CD4-positive, CD25-positive, alpha-beta regulatory T cell (primary cell): ENCODE measurements around the gene COG5. TPM values are rescaled to one million over a fixed set of nuclear protein-coding genes. Genes with fewer than 3 reads are reported as not detected.
A peak's percentile ranks its signal among the peaks of the same experiment; 100 is the strongest.

Experiments
- ATAC-seq, 2 donors: fragments of 150-1000 bp; cut with Tn5 transposase; one replicate each; pipeline ENCODE4 v1.10.0; 2021; ENCODE audit warnings: low read depth in 2 of 2, moderate number of reproducible peaks in 2 of 2, moderate library complexity in 1 of 2
- DNase-seq, 3 donors: peaks; one replicate each; pipeline versions ENCODE4 v3.0.0 to v3.0.0-alpha.2; 2012 to 2022; ENCODE audit warnings: mixed read lengths in 1 of 3
- H3K27ac ChIP-seq: one replicate; pipeline ENCODE4 v1.7.0; 2013; ENCODE audit warnings: mild to moderate bottlenecking, low read length; ENCODE audit not compliant: insufficient read depth, poor library complexity, severe bottlenecking
- H3K27me3 ChIP-seq: one replicate; pipeline ENCODE4 v1.7.0; 2013; ENCODE audit warnings: low read length; ENCODE audit not compliant: control insufficient read depth, insufficient read depth
- H3K36me3 ChIP-seq: one replicate; pipeline ENCODE4 v1.7.0; 2013; ENCODE audit warnings: mild to moderate bottlenecking, low read length, moderate library complexity; ENCODE audit not compliant: control insufficient read depth, insufficient read depth
- H3K4me1 ChIP-seq: 2 replicates; pipeline ENCODE4 v1.7.0; 2013; ENCODE audit warnings: mild to moderate bottlenecking, low read length; ENCODE audit not compliant: insufficient read depth, control insufficient read depth, poor library complexity, severe bottlenecking
- H3K4me3 ChIP-seq: one replicate; pipeline ENCODE4 v1.7.0; 2013; ENCODE audit warnings: low read depth, mild to moderate bottlenecking, low read length, moderate library complexity
- H3K9me3 ChIP-seq, 2 experiments: 1 replicate in 1 of 2; 2 replicates in 1 of 2; pipeline ENCODE4 v1.7.0; 2013; ENCODE audit warnings: low read length in 2 of 2, mild to moderate bottlenecking in 1 of 2, moderate library complexity in 1 of 2; ENCODE audit not compliant: control insufficient read depth in 2 of 2
- H3K27ac Mint-ChIP-seq, 3 donors: one replicate each; pipeline ENCODE4 v1.8.0; 2020 to 2022; ENCODE audit warnings: mild to moderate bottlenecking in 3 of 3, mixed read lengths in 3 of 3, moderate library complexity in 2 of 3
- H3K27me3 Mint-ChIP-seq: one replicate; pipeline ENCODE4 v1.8.0; 2022; ENCODE audit warnings: mild to moderate bottlenecking, mixed read lengths
- H3K36me3 Mint-ChIP-seq: one replicate; pipeline ENCODE4 v1.8.0; 2020; ENCODE audit warnings: mixed read lengths
- H3K4me1 Mint-ChIP-seq, 4 donors: one replicate each; pipeline ENCODE4 v1.8.0; 2020 to 2022; ENCODE audit warnings: mixed read lengths in 4 of 4, mild to moderate bottlenecking in 1 of 4
- H3K4me3 Mint-ChIP-seq, 4 donors: one replicate each; pipeline ENCODE4 v1.8.0; 2020 to 2022; ENCODE audit warnings: mild to moderate bottlenecking in 4 of 4, mixed read lengths in 4 of 4, moderate library complexity in 3 of 4
- H3K9me3 Mint-ChIP-seq, 7 donors: one replicate each; pipeline ENCODE4 v1.8.0; 2020 to 2022; ENCODE audit warnings: mixed read lengths in 7 of 7, mild to moderate bottlenecking in 3 of 7, moderate library complexity in 2 of 7
- polyA plus RNA-seq, 4 donors: library from polyadenylated mRNA; unstranded; fragments of 300-500 nt; fragmentation: Illumina TruSeq; gene quantifications; one replicate each; pipeline ENCODE4 v1.2.3, GENCODE V29; 2021
- total RNA-seq: library from RNA; stranded (reverse); gene quantifications from one replicate; pipeline ENCODE4 v1.2.3, GENCODE V29; 2022

Gene COG5
- total and polyA plus RNA-seq, 5 donors from 2014 or later: 23.2 to 68.2 (median 34.5) TPM

DNA sequence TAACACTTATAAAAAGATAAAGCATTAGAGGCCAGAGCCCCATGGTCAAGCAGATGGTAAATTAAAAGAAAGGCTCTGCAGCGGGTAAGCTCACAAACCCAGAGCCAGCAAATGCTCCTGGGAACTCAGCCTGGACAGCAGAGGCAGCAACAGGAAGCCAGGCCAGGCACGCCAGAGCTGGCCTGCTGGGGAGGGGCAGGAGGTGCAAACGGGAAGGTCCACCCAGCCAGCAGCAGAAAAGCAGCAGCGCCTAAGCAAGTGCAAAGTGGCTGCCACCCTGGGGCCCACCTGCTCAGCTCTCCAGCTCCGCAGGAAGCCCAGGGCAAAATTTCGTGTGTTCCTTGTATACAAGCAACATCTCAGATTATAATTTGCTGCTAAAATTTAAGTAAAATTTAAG lies 176.6 kb downstream of the COG5 start:
- Histone ChIP-seq H3K4me3 (no peak overlapping the region), H3K27ac (no peak overlapping the region), H3K4me1 (no peaks in the 10 kb centered on the region), H3K36me3 (peaks cover 3% of the 10 kb centered on the region), H3K27me3 (no peaks in the 10 kb centered on the region), H3K9me3 (no peaks in the 10 kb centered on the region)
- no peak overlapping the region for H3K27ac Mint-ChIP-seq
- no peaks in the 10 kb centered on the region for H3K9me3 Mint-ChIP-seq
- DNase-seq (no peak), ATAC-seq (no peak)
- peaks cover 0 to 9% (median 7%) of the 10 kb centered on the region in 4 donors for H3K4me1 Mint-ChIP-seq
- H3K27me3 Mint-ChIP-seq: no peaks in the 10 kb centered on the region
- no peak overlapping the region for H3K4me3 Mint-ChIP-seq
- H3K36me3 Mint-ChIP-seq: peaks cover 10% of the 10 kb centered on the region

DNA sequence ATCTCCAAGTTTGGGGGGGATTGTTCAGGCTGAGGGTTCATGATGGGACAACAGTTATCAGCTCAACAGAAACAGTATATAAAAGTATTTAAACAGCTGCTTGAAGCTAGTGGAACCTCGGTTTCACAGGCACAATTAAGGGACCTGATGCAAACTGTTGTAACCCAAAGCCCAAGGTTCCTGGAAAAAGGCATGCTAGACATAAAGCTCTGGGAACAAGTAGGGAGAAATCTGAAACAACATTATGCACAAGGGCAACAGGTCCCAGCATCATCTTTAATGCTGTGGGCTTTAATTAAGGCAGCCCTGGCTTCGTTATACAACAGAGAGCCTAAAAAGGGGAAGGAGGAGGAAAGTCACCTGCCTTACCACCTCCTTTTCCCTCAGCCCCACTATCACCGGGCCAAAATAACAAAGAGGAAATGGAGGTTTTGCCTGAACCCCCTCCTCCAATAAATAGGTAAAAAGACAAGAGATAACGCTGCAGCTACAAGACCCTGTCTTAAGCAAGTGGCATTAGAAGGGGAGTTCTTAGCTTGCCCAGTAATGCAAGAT lies 177.1 kb downstream of the COG5 start:
- ATAC-seq (no peak), DNase-seq (no peak)
- Mint-ChIP-seq H3K9me3 (no peaks in the 10 kb centered on the region), H3K27ac (peak overlapping the region in 1 of 3 donors; percentile 36), H3K4me3 (no peak overlapping the region), H3K4me1 (peaks cover 0 to 9% (median 7%) of the 10 kb centered on the region in 4 donors), H3K27me3 (no peaks in the 10 kb centered on the region), H3K36me3 (peaks cover 10% of the 10 kb centered on the region)
- no peaks in the 10 kb centered on the region for H3K27me3 ChIP-seq
- peaks cover 3% of the 10 kb centered on the region for H3K36me3 ChIP-seq
- no peaks in the 10 kb centered on the region for H3K4me1 ChIP-seq
- no peak overlapping the region for H3K27ac ChIP-seq
- H3K9me3 ChIP-seq: no peaks in the 10 kb centered on the region
- H3K4me3 ChIP-seq: no peak overlapping the region

DNA sequence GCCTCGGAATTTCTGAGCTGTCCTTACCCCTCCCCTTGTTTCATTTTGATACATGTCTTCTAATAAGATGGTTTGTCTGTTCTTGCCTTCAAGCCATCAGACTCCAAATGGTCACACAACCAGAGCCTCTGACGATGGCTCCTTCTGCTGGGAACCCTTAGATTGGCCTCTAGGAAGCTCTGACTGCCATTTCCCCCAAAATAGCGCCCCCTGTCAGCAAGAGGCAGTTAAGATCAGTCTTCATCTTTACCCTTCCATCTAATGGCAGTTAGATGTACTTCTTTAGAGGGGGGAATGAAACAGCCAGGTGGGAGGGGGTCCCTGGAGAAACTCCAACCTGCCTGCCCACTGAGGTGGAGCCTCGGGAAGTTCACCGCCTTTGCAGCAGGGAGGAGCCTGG lies 179.7 kb downstream of the COG5 start:
- no peaks in the 10 kb centered on the region for H3K9me3 ChIP-seq
- no peaks in the 10 kb centered on the region for H3K36me3 ChIP-seq
- peaks cover 5 to 16% (median 12%) of the 10 kb centered on the region in 4 donors for H3K4me1 Mint-ChIP-seq
- no peaks in the 10 kb centered on the region for H3K36me3 Mint-ChIP-seq
- H3K27me3 ChIP-seq: no peaks in the 10 kb centered on the region
- no peaks in the 10 kb centered on the region for H3K4me1 ChIP-seq
- ATAC-seq: no peak
- H3K4me3 Mint-ChIP-seq: no peak overlapping the region
- H3K27ac ChIP-seq: no peak overlapping the region
- H3K27me3 Mint-ChIP-seq: no peaks in the 10 kb centered on the region
- H3K9me3 Mint-ChIP-seq: no peaks in the 10 kb centered on the region
- DNase-seq: no peak
- H3K4me3 ChIP-seq: no peak overlapping the region
- H3K27ac Mint-ChIP-seq: peak overlapping the region in 1 of 3 donors; percentile 44

DNA sequence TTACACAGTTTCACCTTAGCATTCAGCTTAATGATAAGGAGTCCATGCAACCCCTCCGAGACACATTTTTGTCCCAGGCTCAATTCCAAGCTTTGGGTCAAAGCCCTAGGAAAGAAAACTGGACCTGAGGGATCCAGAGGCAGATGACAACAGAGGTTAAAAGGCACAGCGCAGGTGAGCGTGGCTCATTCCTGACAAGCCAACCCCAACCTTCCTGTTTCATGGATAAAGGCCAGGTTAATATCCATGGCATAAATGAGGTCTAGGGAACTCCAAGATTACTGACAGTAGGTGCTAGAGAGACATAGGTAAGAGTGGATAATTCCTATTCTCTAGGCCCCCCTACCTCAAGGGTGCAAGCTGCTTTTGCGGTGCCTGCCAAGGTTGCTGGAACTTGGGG lies 180.5 kb downstream of the COG5 start:
- Mint-ChIP-seq H3K4me1 (peaks cover 5 to 19% (median 12%) of the 10 kb centered on the region in 4 donors), H3K36me3 (no peaks in the 10 kb centered on the region), H3K27me3 (no peaks in the 10 kb centered on the region), H3K9me3 (no peaks in the 10 kb centered on the region), H3K27ac (no peak overlapping the region), H3K4me3 (no peak overlapping the region)
- no peak overlapping the region for H3K27ac ChIP-seq
- no peaks in the 10 kb centered on the region for H3K4me1 ChIP-seq
- no peaks in the 10 kb centered on the region for H3K9me3 ChIP-seq
- no peaks in the 10 kb centered on the region for H3K27me3 ChIP-seq
- H3K36me3 ChIP-seq: no peaks in the 10 kb centered on the region
- no peak overlapping the region for H3K4me3 ChIP-seq
- ATAC-seq: no peak
- DNase-seq: no peak

DNA sequence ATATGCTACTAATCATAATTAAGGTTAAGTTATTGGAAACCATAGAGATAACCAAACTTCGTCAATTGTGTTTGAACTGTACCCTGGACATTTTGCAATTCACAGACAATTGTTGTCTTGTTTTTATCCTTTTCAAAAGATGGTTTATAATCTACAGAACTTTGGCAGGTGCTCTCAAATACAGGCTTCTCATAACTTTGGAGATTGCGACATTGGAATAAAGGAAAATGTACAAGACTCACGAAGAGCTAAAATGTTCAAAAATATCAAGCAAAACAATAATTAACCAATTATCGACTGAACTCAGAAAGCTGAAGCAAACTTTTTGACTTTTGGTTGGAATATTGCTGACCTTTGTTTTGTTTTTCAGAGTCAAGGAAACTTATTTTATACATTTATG lies 182.3 kb downstream of the COG5 start:
- DNase-seq (no peak), ATAC-seq (no peak)
- no peak overlapping the region for H3K4me3 Mint-ChIP-seq
- H3K27me3 Mint-ChIP-seq: no peaks in the 10 kb centered on the region
- no peak overlapping the region for H3K4me3 ChIP-seq
- H3K36me3 Mint-ChIP-seq: no peaks in the 10 kb centered on the region
- H3K27ac Mint-ChIP-seq: no peak overlapping the region
- H3K27ac ChIP-seq: no peak overlapping the region
- H3K4me1 ChIP-seq: no peaks in the 10 kb centered on the region
- H3K27me3 ChIP-seq: no peaks in the 10 kb centered on the region
- no peaks in the 10 kb centered on the region for H3K9me3 Mint-ChIP-seq
- peaks cover 5 to 22% (median 8%) of the 10 kb centered on the region in 4 donors for H3K4me1 Mint-ChIP-seq
- H3K36me3 ChIP-seq: no peaks in the 10 kb centered on the region
- no peaks in the 10 kb centered on the region for H3K9me3 ChIP-seq

DNA sequence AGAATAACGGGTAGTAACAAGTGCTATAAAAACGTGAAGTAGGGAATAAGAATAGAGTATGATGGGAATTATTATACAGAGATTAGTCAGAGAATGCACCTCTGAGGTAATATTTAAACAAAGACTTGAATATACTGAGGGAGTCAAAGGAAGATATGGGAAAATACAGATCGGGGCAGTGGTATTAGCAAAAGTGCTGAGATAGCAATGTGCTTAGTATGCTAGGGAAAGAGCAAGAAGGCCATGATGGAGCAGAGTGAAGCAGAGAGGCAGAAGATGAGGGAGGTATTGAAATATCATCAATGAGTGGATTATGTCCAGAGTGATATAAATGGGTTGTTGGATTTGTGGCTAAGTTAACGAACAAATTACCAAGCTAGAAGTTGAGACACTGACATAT lies 190.4 kb downstream of the COG5 start:
- H3K4me1 Mint-ChIP-seq: peaks cover 0 to 14% (median 4%) of the 10 kb centered on the region in 4 donors
- no peak overlapping the region for H3K27ac Mint-ChIP-seq

DNA sequence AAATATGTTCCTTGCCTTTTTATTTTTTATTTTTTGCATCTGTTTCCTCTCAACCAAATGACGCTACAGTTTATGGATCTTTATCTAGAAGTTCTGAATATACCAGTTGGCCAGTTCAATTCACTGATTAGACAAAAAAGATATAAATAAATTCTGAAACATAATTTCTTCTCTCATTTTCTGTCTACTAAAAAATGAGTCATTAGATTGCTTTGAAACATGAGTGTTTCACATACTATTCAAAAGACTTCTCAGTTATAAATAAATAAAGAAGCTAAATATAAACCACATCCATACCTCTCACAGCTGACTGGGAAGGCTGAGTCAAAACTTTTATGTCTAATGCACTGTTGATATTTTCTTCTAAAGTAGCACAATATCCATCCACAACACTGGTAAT lies 191.4 kb downstream of the COG5 start:
- Histone ChIP-seq H3K4me3 (no peak overlapping the region), H3K27me3 (no peaks in the 10 kb centered on the region), H3K4me1 (no peaks in the 10 kb centered on the region), H3K36me3 (peaks cover 6% of the 10 kb centered on the region), H3K9me3 (no peaks in the 10 kb centered on the region), H3K27ac (no peak overlapping the region)
- Mint-ChIP-seq H3K36me3 (peaks cover 23% of the 10 kb centered on the region), H3K27ac (no peak overlapping the region), H3K4me3 (no peak overlapping the region), H3K27me3 (no peaks in the 10 kb centered on the region), H3K9me3 (no peaks in the 10 kb centered on the region), H3K4me1 (peaks cover 0 to 14% (median 2%) of the 10 kb centered on the region in 4 donors)
- DNase-seq (no peak), ATAC-seq (no peak)

More for the DNA sequence above, 190.4 kb downstream of the COG5 start:
- Mint-ChIP-seq H3K36me3 (peaks cover 18% of the 10 kb centered on the region), H3K27me3 (no peaks in the 10 kb centered on the region), H3K4me3 (no peak overlapping the region), H3K9me3 (no peaks in the 10 kb centered on the region)
- no peak for ATAC-seq
- Histone ChIP-seq H3K4me1 (no peaks in the 10 kb centered on the region), H3K36me3 (peaks cover 6% of the 10 kb centered on the region), H3K9me3 (no peaks in the 10 kb centered on the region), H3K27me3 (no peaks in the 10 kb centered on the region), H3K4me3 (no peak overlapping the region), H3K27ac (no peak overlapping the region)
- DNase-seq: no peak

DNA sequence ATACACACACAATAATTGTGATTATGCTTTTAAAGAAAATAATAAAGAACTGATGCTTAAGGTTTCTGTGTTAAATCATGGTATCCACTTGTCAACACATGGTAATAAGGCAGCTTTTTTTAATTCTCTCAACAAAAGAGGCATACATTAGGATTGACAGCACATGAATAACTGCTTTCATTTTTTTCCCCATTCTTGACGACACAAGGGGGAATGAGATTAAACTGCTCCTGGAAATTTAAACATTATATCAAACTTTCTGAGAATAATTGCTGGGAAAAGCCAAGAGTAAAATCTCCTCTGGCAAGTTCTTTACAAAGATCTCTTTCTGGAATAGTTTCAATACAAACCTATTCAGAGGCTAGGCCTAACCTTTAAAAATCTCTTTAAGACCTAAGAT lies 192.9 kb downstream of the COG5 start:
- no peaks in the 10 kb centered on the region for H3K9me3 ChIP-seq
- Mint-ChIP-seq H3K4me1 (peaks cover 0 to 18% (median 9%) of the 10 kb centered on the region in 4 donors), H3K36me3 (peaks cover 34% of the 10 kb centered on the region), H3K27me3 (no peaks in the 10 kb centered on the region), H3K9me3 (no peaks in the 10 kb centered on the region), H3K27ac (no peak overlapping the region), H3K4me3 (no peak overlapping the region)
- DNase-seq: no peak
- no peaks in the 10 kb centered on the region for H3K27me3 ChIP-seq
- H3K27ac ChIP-seq: no peak overlapping the region
- H3K4me1 ChIP-seq: no peaks in the 10 kb centered on the region
- no peak for ATAC-seq
- H3K4me3 ChIP-seq: no peak overlapping the region
- peaks cover 6% of the 10 kb centered on the region for H3K36me3 ChIP-seq
